HFFc6 (cell line): ENCODE data around the gene BMP8A. TPM values are rescaled to one million over a fixed set of nuclear protein-coding genes. Genes with fewer than 3 reads are reported as not detected.
"Not testable (repeated sequence)": the region's sequence is repeated elsewhere in the genome, so short reads cannot be mapped to it uniquely, and the experiment has no call there.

ENCODE experiments used
- DNase-seq: peaks from one replicate; pipeline ENCODE4 v3.0.0-alpha.2; 2018
- H3K27ac Mint-ChIP-seq: 2 replicates; pipeline ENCODE4 v1.8.0; 2020; ENCODE audit warnings: mild to moderate bottlenecking, mixed read lengths
- H3K27me3 Mint-ChIP-seq: 2 replicates; pipeline ENCODE4 v1.8.0; 2021; ENCODE audit warnings: mild to moderate bottlenecking, moderate library complexity, mixed read lengths; ENCODE audit not compliant: insufficient read depth
- H3K36me3 Mint-ChIP-seq: 2 replicates; pipeline ENCODE4 v1.8.0; 2021; ENCODE audit warnings: low read depth, mixed read lengths
- H3K4me1 Mint-ChIP-seq: 2 replicates; pipeline ENCODE4 v1.8.0; 2020; ENCODE audit warnings: low read depth, mixed read lengths
- H3K4me3 Mint-ChIP-seq: 2 replicates; pipeline ENCODE4 v1.8.0; 2020; ENCODE audit warnings: mild to moderate bottlenecking, moderate library complexity, mixed read lengths
- H3K9me3 Mint-ChIP-seq: 2 replicates; pipeline ENCODE4 v1.8.0; 2020; ENCODE audit warnings: mild to moderate bottlenecking, mixed read lengths
- CTCF ChIP-seq: fragments of 200-600 bp; sonication (generic); IDR thresholded peaks from 2 replicates; pipeline ENCODE4 v1.5.0; 2021; ENCODE audit warnings: antibody characterized with exemption, mild to moderate bottlenecking
- total RNA-seq, 6 experiments: library from RNA; stranded (reverse); fragmentation: NEBNext Ultra II Directional; extraction: Animal tissue kit (Norgen Biotek cat#: 25700); gene quantifications; 2 replicates in 1 of 6; 3 replicates in 5 of 6; pipeline ENCODE4 v1.2.3, GENCODE V29; 2021

Gene BMP8A
- total RNA-seq, 6 experiments from 2014 or later: not detected

DNA sequence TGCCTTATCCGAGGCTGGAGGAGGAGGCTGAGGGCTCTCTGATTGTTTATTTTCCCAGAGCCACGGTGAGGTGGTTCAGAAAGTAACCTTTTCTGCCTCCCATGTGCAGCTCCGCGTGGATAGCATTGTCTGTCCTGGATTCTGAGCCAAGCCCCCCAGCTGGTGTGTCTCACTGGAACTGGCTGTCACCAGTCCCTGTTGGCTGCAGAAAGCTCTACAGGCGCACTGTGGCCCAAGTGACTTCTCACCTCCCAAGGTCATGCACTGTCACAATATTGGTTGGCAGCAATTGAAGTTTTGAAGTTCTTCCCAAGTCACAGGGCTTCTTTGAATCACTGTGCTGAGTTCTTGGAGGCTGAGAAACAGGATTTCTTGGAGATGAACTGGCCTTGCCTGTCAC lies 8.2 kb downstream of the BMP8A start:
- no peak overlapping the region for H3K27ac Mint-ChIP-seq
- TF ChIP-seq CTCF: no peak
- peaks cover 6% of the 10 kb centered on the region; the same call in 1 of the 2 replicates for H3K4me1 Mint-ChIP-seq
- H3K9me3 Mint-ChIP-seq: no peaks in the 10 kb centered on the region
- no peak overlapping the region for H3K4me3 Mint-ChIP-seq
- DNase-seq: no peak
- H3K27me3 Mint-ChIP-seq: peaks cover 8% of the 10 kb centered on the region
- no peaks in the 10 kb centered on the region for H3K36me3 Mint-ChIP-seq

- TF ChIP-seq CTCF: no peak
- Mint-ChIP-seq H3K9me3 (no peaks in the 10 kb centered on the region), H3K36me3 (no peaks in the 10 kb centered on the region), H3K4me1 (peaks cover 6% of the 10 kb centered on the region; the same call in 1 of the 2 replicates), H3K4me3 (no peak overlapping the region), H3K27me3 (peaks cover 8% of the 10 kb centered on the region), H3K27ac (no peak overlapping the region)
- DNase-seq: no peak
These were observed 9.5 kb downstream of the BMP8A start for GRCh38 chr1:39500862-39501389.

DNA sequence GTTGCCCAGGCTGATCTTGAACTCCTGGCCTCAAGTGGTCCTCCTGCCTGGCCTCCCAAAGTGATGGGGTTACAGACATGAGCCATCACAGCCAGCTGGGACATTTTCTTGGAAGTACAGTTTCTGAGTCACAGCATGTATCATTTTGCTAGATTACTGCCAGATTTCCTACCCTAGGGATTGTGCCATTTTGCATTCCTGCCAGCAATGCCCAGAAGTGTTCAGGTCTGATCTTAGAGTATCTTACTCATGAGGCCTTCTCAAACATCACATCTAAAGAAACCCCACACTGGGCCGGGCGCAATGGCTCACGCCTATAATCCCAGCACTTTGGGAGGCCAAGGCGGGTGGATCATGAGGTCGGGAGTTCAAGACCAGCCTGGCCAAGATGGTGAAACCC lies 10.2 kb downstream of the BMP8A start:
- peak; percentile 76 for DNase-seq
- H3K4me3 Mint-ChIP-seq: no peak overlapping the region
- no peak overlapping the region for H3K27ac Mint-ChIP-seq
- H3K9me3 Mint-ChIP-seq: no peaks in the 10 kb centered on the region
- no peaks in the 10 kb centered on the region for H3K36me3 Mint-ChIP-seq
- peaks cover 5% of the 10 kb centered on the region for H3K27me3 Mint-ChIP-seq
- peaks cover 6% of the 10 kb centered on the region; the same call in 1 of the 2 replicates for H3K4me1 Mint-ChIP-seq
- TF ChIP-seq CTCF: no peak

GRCh38 chr1:39504436-39504835 lies 13.0 kb downstream of the BMP8A start:
- H3K27me3 Mint-ChIP-seq, H3K4me3 Mint-ChIP-seq, DNase-seq, H3K36me3 Mint-ChIP-seq, H3K27ac Mint-ChIP-seq, H3K9me3 Mint-ChIP-seq: not testable (repeated sequence)
- peaks cover 16% of the 10 kb centered on the region for H3K4me1 Mint-ChIP-seq

- no peak for DNase-seq
- no peak for TF ChIP-seq CTCF
- H3K27ac Mint-ChIP-seq: no peak overlapping the region
- H3K4me1 Mint-ChIP-seq: peaks cover 19% of the 10 kb centered on the region
- H3K36me3 Mint-ChIP-seq: no peaks in the 10 kb centered on the region
- no peaks in the 10 kb centered on the region for H3K9me3 Mint-ChIP-seq
- H3K27me3 Mint-ChIP-seq: peaks cover 2% of the 10 kb centered on the region
- no peak overlapping the region for H3K4me3 Mint-ChIP-seq
These were observed 13.9 kb downstream of the BMP8A start for GRCh38 chr1:39505289-39505688.

DNA sequence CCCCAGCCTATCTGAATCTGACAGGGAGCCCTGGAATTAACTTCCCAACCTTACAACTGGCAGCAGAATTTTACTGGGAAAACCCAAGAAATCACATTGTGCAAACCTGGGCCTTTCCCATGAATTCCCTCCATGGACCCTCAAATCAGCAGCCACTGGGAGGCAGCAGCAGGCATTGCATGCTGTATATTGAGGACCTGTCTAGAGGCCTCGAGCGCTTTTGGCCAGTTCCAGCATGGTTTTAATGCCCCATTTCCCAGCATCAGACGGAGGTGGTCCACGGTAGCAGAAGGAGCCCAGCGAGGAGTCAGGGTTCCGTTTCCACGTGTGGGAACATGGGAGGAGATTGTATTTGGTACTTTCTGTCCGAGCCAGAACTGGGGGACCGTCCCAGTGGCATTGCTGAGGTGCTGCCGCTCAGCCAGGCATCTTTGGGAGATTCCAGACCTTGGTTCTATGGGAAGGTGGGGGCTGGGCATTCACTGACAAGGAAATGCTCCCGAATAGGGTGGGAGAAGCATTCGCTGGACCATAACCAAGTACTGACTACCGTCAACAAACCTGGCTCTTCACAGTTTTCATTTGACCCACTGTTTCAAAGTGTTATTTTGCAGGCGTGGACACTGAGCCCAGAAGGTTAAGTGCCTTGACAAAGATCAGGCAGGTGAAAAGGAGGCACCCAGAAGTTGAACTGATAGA lies 15.9 kb downstream of the BMP8A start:
- Mint-ChIP-seq H3K27ac (no peak overlapping the region), H3K4me3 (no peak overlapping the region), H3K9me3 (no peaks in the 10 kb centered on the region), H3K27me3 (no peaks in the 10 kb centered on the region; the same call in 1 of the 2 replicates), H3K4me1 (peaks cover 14% of the 10 kb centered on the region), H3K36me3 (no peaks in the 10 kb centered on the region)
- DNase-seq: no peak
- TF ChIP-seq CTCF: peak; percentile 56
